ENCODE results near the gene RPP25.
"Not testable (repeated sequence)": the region's sequence is repeated elsewhere in the genome, so short reads cannot be mapped to it uniquely, and the experiment has no call there.

The RPP25 gene

GRCh38 chr15:74962671-74963070 lies 6.1 kb upstream of the RPP25 start:
- DNase-seq (ENCODE audit: low read depth in 2 of 2), result no peak

- no peak for DNase-seq (ENCODE audit: low read depth in 2 of 2)
Measured at GRCh38 chr15:74962219-74962618, 5.6 kb upstream of the RPP25 start.

- DNase-seq (ENCODE audit: low read depth in 2 of 2), result no peak
Measured at GRCh38 chr15:74961616-74962015, 5.0 kb upstream of the RPP25 start.

GRCh38 chr15:74960995-74961588 lies 4.5 kb upstream of the RPP25 start:
- no peak for DNase-seq (ENCODE audit: low read depth in 2 of 2)

GRCh38 chr15:74960286-74960685 lies 3.7 kb upstream of the RPP25 start:
- no peak for DNase-seq (ENCODE audit: low read depth in 2 of 2)

- DNase-seq (ENCODE audit: low read depth in 2 of 2), result no peak
Measured at GRCh38 chr15:74959586-74959939, 3.0 kb upstream of the RPP25 start.

- DNase-seq (ENCODE audit: low read depth in 2 of 2), result no peak
Measured at GRCh38 chr15:74958908-74959585, 2.5 kb upstream of the RPP25 start.

- DNase-seq (ENCODE audit: low read depth in 2 of 2), result no peak
Measured at GRCh38 chr15:74958320-74958907, 1.8 kb upstream of the RPP25 start.

GRCh38 chr15:74957476-74958035 lies 984 bp upstream of the RPP25 start:
- DNase-seq (ENCODE audit: low read depth in 2 of 2), result no peak

- peak; percentile 42 to 45 for DNase-seq (ENCODE audit: low read depth in 2 of 2)
Measured at GRCh38 chr15:74955796-74956647, 550 bp downstream of the RPP25 start.

- DNase-seq (ENCODE audit: low read depth in 2 of 2), result no peak
Measured at GRCh38 chr15:74955017-74955416, 1.6 kb downstream of the RPP25 start.

- no peak for DNase-seq (ENCODE audit: low read depth in 2 of 2)
Measured at GRCh38 chr15:74954515-74954914, 2.1 kb downstream of the RPP25 start.

GRCh38 chr15:74951006-74951405 lies 5.6 kb downstream of the RPP25 start:
- no peak for DNase-seq (ENCODE audit: low read depth in 2 of 2)

GRCh38 chr15:74950078-74950908 lies 6.3 kb downstream of the RPP25 start:
- peak; percentile 23 to 69 for DNase-seq (ENCODE audit: low read depth in 2 of 2)

GRCh38 chr15:74937590-74938371 lies 18.8 kb downstream of the RPP25 start, which contains the start of gene COX5A:
TSS of gene COX5A (minus strand) at chr15:74938073. CDS start at chr15:74938014, 59 bp downstream.
- DNase-seq (ENCODE audit: low read depth in 2 of 2), result peak; percentile 84 to 86

GRCh38 chr15:74937272-74937589 lies 19.3 kb downstream of the RPP25 start:
- no peak for DNase-seq (ENCODE audit: low read depth in 2 of 2)

- not testable (repeated sequence) for DNase-seq (ENCODE audit: low read depth in 2 of 2)
Measured at GRCh38 chr15:74935193-74935592, 21.4 kb downstream of the RPP25 start.

GRCh38 chr15:74933573-74933972 lies 23.0 kb downstream of the RPP25 start:
- DNase-seq (ENCODE audit: low read depth in 2 of 2), result no peak

GRCh38 chr15:74928771-74929198 lies 27.8 kb downstream of the RPP25 start:
- no peak for DNase-seq (ENCODE audit: low read depth in 2 of 2)

GRCh38 chr15:74924525-74924924 lies 32.0 kb downstream of the RPP25 start:
- no peak for DNase-seq (ENCODE audit: low read depth in 2 of 2)
